ENCODE measurements around the gene IL22RA1.

DNA sequence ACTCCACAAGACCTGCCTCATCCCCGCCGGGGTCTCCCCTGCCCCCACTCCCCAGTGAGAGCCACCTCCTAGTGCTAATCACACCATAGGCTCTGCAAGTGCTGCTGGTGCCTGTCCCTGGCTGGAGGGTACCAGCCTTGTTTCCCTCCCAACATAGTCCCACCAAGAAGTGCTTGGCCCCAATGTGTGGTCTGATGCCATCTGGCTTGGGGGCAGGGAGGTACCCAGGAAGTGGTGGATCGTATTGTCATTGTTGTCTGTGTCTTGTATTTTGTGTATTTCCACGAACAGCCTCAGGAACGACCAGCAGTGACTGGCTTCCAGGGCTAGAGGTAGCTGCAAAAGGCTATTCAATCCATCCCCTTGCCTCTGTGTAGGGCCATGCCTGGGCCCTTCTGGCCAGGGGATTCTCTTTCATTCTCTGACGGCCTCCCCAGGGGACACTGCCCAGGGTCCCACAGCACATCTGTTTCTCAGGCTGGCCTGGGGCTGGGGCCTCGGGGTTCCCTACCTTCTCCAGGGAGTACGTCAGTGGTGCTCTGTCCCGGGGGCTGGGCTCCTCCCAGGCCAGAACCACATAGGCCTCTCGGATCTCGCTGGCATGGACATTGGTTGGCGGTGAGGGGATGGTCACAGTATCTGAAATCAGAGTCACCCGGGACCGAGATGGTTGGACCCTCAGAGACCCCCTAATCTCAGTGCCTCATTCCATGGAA is 53.8 kb downstream of the IL22RA1 start:
- TF ChIP-seq, protein P1, sequence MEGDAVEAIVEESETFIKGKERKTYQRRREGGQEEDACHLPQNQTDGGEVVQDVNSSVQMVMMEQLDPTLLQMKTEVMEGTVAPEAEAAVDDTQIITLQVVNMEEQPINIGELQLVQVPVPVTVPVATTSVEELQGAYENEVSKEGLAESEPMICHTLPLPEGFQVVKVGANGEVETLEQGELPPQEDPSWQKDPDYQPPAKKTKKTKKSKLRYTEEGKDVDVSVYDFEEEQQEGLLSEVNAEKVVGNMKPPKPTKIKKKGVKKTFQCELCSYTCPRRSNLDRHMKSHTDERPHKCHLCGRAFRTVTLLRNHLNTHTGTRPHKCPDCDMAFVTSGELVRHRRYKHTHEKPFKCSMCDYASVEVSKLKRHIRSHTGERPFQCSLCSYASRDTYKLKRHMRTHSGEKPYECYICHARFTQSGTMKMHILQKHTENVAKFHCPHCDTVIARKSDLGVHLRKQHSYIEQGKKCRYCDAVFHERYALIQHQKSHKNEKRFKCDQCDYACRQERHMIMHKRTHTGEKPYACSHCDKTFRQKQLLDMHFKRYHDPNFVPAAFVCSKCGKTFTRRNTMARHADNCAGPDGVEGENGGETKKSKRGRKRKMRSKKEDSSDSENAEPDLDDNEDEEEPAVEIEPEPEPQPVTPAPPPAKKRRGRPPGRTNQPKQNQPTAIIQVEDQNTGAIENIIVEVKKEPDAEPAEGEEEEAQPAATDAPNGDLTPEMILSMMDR (conservative IDR thresholded peaks at IDR 0.05; ENCODE audit: low read length), result no peak
- TF ChIP-seq EZH2phosphoT487 (IDR thresholded peaks at IDR 0.05; ENCODE audit: borderline replicate concordance), result no peak

Measured in Loucy (cell line).